Psoas muscle (tissue), 8 donors: ENCODE data around the gene MRTFA. TPM values are rescaled to one million over a fixed set of nuclear protein-coding genes. Genes with fewer than 3 reads are reported as not detected.
"Not testable (repeated sequence)": the region's sequence is repeated elsewhere in the genome, so short reads cannot be mapped to it uniquely, and the experiment has no call there.

ENCODE experiments used
- ATAC-seq, 4 donors: fragments of 200-7000 bp; cut with Tn5 transposase; one replicate each; pipeline ENCODE4 v1.9.1; 2020; ENCODE audit warnings: moderate library complexity in 3 of 4, mild to moderate bottlenecking in 2 of 4
- DNase-seq, 2 donors: peaks; one replicate each; pipeline ENCODE4 v3.0.0-alpha.2; 2020
- H3K27ac ChIP-seq: fragments of 200-600 bp; one replicate; pipeline ENCODE4 v1.8.0; 2022
- H3K27me3 ChIP-seq, 3 donors: fragments of 200-600 bp in 1 of 3; one replicate each; pipeline versions ENCODE4 v1.6.1 to v1.8.0; 2013 to 2022; ENCODE audit warnings: low read length in 2 of 3, mild to moderate bottlenecking in 2 of 3, moderate library complexity in 1 of 3; ENCODE audit not compliant: insufficient read depth in 3 of 3
- H3K36me3 ChIP-seq, 2 donors: fragments of 200-600 bp in 1 of 2; one replicate each; pipeline versions ENCODE4 v1.6.1 to v1.8.0; 2013 to 2022; ENCODE audit warnings: low read depth in 1 of 2, mild to moderate bottlenecking in 1 of 2, moderate library complexity in 1 of 2; ENCODE audit not compliant: insufficient read depth in 1 of 2
- H3K4me1 ChIP-seq: fragments of 200-600 bp; one replicate; pipeline ENCODE4 v1.8.0; 2022
- H3K4me3 ChIP-seq: fragments of 200-600 bp; one replicate; pipeline ENCODE4 v1.8.0; 2022; ENCODE audit warnings: mild to moderate bottlenecking
- H3K9me3 ChIP-seq: fragments of 200-600 bp; one replicate; pipeline ENCODE4 v1.8.0; 2022
- CTCF ChIP-seq: fragments of 200-600 bp; IDR thresholded peaks from one replicate; pipeline ENCODE4 v1.8.0; 2022; ENCODE audit warnings: antibody characterized with exemption
- WGBS, 3 donors: extraction: QIAGEN DNeasy Blood & Tissue Kit; methylation state at CpG; one replicate each; pipeline versions ENCODE4 v1.1.6 to v1.1.7; 2013; 5-methylcytosine and 5-hydroxymethylcytosine counted together
- intact Hi-C, 2 donors: fragments of 100-400 bp; cut with DNase I; formaldehyde crosslinking; loops; one replicate each; pipeline versions ENCODE4 v1.11.0 to v1.14.2; 2022
- polyA plus RNA-seq, 3 donors: library from polyadenylated mRNA; stranded (reverse); fragments of 200-250 nt; gene quantifications; one replicate each; pipeline ENCODE4 v1.2.3, GENCODE V29; 2013
- total RNA-seq, 4 donors: library from RNA; stranded (reverse); fragmentation: NEBNext Ultra II Directional in 2 of 4; extraction: Animal tissue kit (Norgen Biotek cat#: 25700) in 2 of 4; gene quantifications; one replicate each; pipeline versions ENCODE4 v1.2.1 to v1.2.4, GENCODE V29; 2021 to 2023
- donor health status: healthy with polysubstance abuse.
- donor health status: DM: no; HTN: no; CAD: no; lungs with moderate emphysema.
- donor health status: Bipolar disorder and iron deficiency.
- donor health status: healthy.
- donor health status: DM: yes; HTN: yes; CAD: no.
- donor health status: DM: no; HTN: no; CAD: no.
- donor health status: DM: no; HTN: no; CAD: no.
- donor health status: DM: yes; HTN: yes; CAD: no.

Gene MRTFA
- total and polyA plus RNA-seq, 7 donors = 10.1 to 24.0 (median 15.7) TPM

GRCh38 chr22:40507491-40507890 is 129.0 kb downstream of the MRTFA start:
- ATAC-seq (no peak), DNase-seq (no peak)
- Histone ChIP-seq H3K36me3 (no peaks in the 10 kb centered on the region), H3K4me3 (no peak overlapping the region), H3K9me3 (no peaks in the 10 kb centered on the region), H3K27me3 (no peaks in the 10 kb centered on the region), H3K4me1 (peaks cover 62% of the 10 kb centered on the region), H3K27ac (no peak overlapping the region)
- TF ChIP-seq CTCF = no peak
- 72 to 90% (median 72%) methylated on average over 6 of the region's 6 CpGs for whole genome bisulfite sequencing, 3 donors
- intact Hi-C loops = no loop called here

- peaks cover 55% of the 10 kb centered on the region for H3K4me1 ChIP-seq
- WGBS, 3 donors = 79 to 83% (median 79%) methylated on average over 3 of the region's 3 CpGs
- ATAC-seq (no peak), DNase-seq (no peak)
- no peak for TF ChIP-seq CTCF
- intact Hi-C loops = no loop called here
- H3K27me3 ChIP-seq = no peaks in the 10 kb centered on the region
- no peak overlapping the region for H3K4me3 ChIP-seq
- no peaks in the 10 kb centered on the region for H3K36me3 ChIP-seq
- H3K27ac ChIP-seq = no peak overlapping the region
- no peaks in the 10 kb centered on the region for H3K9me3 ChIP-seq
Observed at GRCh38 chr22:40506762-40507161, 129.8 kb downstream of the MRTFA start.

- intact Hi-C loops = no loop called here
- Histone ChIP-seq H3K27me3 (no peaks in the 10 kb centered on the region), H3K27ac (no peak overlapping the region), H3K4me1 (peaks cover 37% of the 10 kb centered on the region), H3K4me3 (no peak overlapping the region), H3K9me3 (no peaks in the 10 kb centered on the region), H3K36me3 (no peaks in the 10 kb centered on the region)
- TF ChIP-seq CTCF = no peak
- 51 to 59% (median 55%) methylated on average over 3 of the region's 3 CpGs for WGBS, 3 donors
- ATAC-seq (no peak), DNase-seq (no peak)
Observed at GRCh38 chr22:40504285-40505249, 132.0 kb downstream of the MRTFA start.

- H3K4me3 ChIP-seq = no peak overlapping the region
- intact Hi-C loops = no loop called here
- ATAC-seq = no peak
- H3K36me3 ChIP-seq = no peaks in the 10 kb centered on the region
- WGBS, 3 donors = 96 to 100% (median 98%) methylated on average over 1 of the region's 1 CpG
- TF ChIP-seq CTCF = no peak
- no peaks in the 10 kb centered on the region for H3K9me3 ChIP-seq
- no peak overlapping the region for H3K27ac ChIP-seq
- DNase-seq = no peak
- H3K27me3 ChIP-seq = no peaks in the 10 kb centered on the region
- H3K4me1 ChIP-seq = peaks cover 35% of the 10 kb centered on the region
Observed at GRCh38 chr22:40502919-40503318, 133.6 kb downstream of the MRTFA start.

GRCh38 chr22:40500465-40500786 is 136.1 kb downstream of the MRTFA start:
- WGBS, 3 donors = 59 to 73% (median 69%) methylated on average over 4 of the region's 5 CpGs

More at GRCh38 chr22:40500465-40500786, 136.1 kb downstream of the MRTFA start:
- H3K27ac ChIP-seq, intact Hi-C loops, H3K36me3 ChIP-seq, ATAC-seq, DNase-seq, H3K4me3 ChIP-seq, H3K27me3 ChIP-seq, H3K9me3 ChIP-seq: not testable (repeated sequence)
- peaks cover 35% of the 10 kb centered on the region for H3K4me1 ChIP-seq
